ENCODE measurements around the gene DNMT3B.
"Not testable (repeated sequence)": the region's sequence is repeated elsewhere in the genome, so short reads cannot be mapped to it uniquely, and the experiment has no call there.

DNMT3B gene

GRCh38 chr20:32789896-32790750 is 27.9 kb downstream of the DNMT3B start:
- in situ Hi-C loops (cut with MboI; ENCODE audit: low sequenced_read_pairs), result no loop called here

GRCh38 chr20:32790751-32791057 is 28.5 kb downstream of the DNMT3B start:
- in situ Hi-C loops (cut with MboI; ENCODE audit: low sequenced_read_pairs), result no loop called here

GRCh38 chr20:32792316-32792715 is 30.1 kb downstream of the DNMT3B start:
- in situ Hi-C loops (cut with MboI; ENCODE audit: low sequenced_read_pairs), result no loop called here

GRCh38 chr20:32792731-32793458 is 30.7 kb downstream of the DNMT3B start:
- in situ Hi-C loops (cut with MboI; ENCODE audit: low sequenced_read_pairs), result no loop called here

GRCh38 chr20:32796383-32796948 is 34.3 kb downstream of the DNMT3B start:
- in situ Hi-C loops (cut with MboI; ENCODE audit: low sequenced_read_pairs), result no loop called here

GRCh38 chr20:32796981-32797451 is 34.8 kb downstream of the DNMT3B start:
- in situ Hi-C loops (cut with MboI; ENCODE audit: low sequenced_read_pairs), result no loop called here

GRCh38 chr20:32797571-32797970 is 35.4 kb downstream of the DNMT3B start:
- in situ Hi-C loops (cut with MboI; ENCODE audit: low sequenced_read_pairs), result not testable (repeated sequence)

GRCh38 chr20:32798046-32798981 is 36.1 kb downstream of the DNMT3B start:
- in situ Hi-C loops (cut with MboI; ENCODE audit: low sequenced_read_pairs), result no loop called here

GRCh38 chr20:32803092-32803491 is 40.9 kb downstream of the DNMT3B start:
- in situ Hi-C loops (cut with MboI; ENCODE audit: low sequenced_read_pairs), result no loop called here

GRCh38 chr20:32804022-32804715 is 42.0 kb downstream of the DNMT3B start:
- in situ Hi-C loops (cut with MboI; ENCODE audit: low sequenced_read_pairs), result no loop called here

- in situ Hi-C loops (cut with MboI; ENCODE audit: low sequenced_read_pairs), result no loop called here
Observed at GRCh38 chr20:32804817-32805216, 42.6 kb downstream of the DNMT3B start.

GRCh38 chr20:32805721-32806120 is 43.5 kb downstream of the DNMT3B start:
- in situ Hi-C loops (cut with MboI; ENCODE audit: low sequenced_read_pairs), result no loop called here

- in situ Hi-C loops (cut with MboI; ENCODE audit: low sequenced_read_pairs), result no loop called here
Observed at GRCh38 chr20:32806356-32806755, 44.2 kb downstream of the DNMT3B start.

GRCh38 chr20:32807706-32808105 is 45.5 kb downstream of the DNMT3B start:
- in situ Hi-C loops (cut with MboI; ENCODE audit: low sequenced_read_pairs), result no loop called here

- in situ Hi-C loops (cut with MboI; ENCODE audit: low sequenced_read_pairs), result no loop called here
Observed at GRCh38 chr20:32808438-32808837, 46.3 kb downstream of the DNMT3B start.

GRCh38 chr20:32809907-32810306 is 47.7 kb downstream of the DNMT3B start:
- in situ Hi-C loops (cut with MboI; ENCODE audit: low sequenced_read_pairs), result no loop called here

GRCh38 chr20:32810941-32811340 is 48.8 kb downstream of the DNMT3B start:
- in situ Hi-C loops (cut with MboI; ENCODE audit: low sequenced_read_pairs), result no loop called here

GRCh38 chr20:32811886-32812285 is 49.7 kb downstream of the DNMT3B start:
- in situ Hi-C loops (cut with MboI; ENCODE audit: low sequenced_read_pairs), result no loop called here

- in situ Hi-C loops (cut with MboI; ENCODE audit: low sequenced_read_pairs), result no loop called here
Observed at GRCh38 chr20:32819992-32820697, 58.0 kb downstream of the DNMT3B start.

Measured in hTERT RPE-1 (cell line).